Inferior parietal cortex (tissue), 1 donor: ENCODE measurements around the gene YDJC.
"Not testable (repeated sequence)": the region's sequence is repeated elsewhere in the genome, so short reads cannot be mapped to it uniquely, and the experiment has no call there.

ENCODE experiments used
- DNase-seq: peaks from one replicate; pipeline ENCODE4 v3.0.0-alpha.2; 2016; ENCODE audit errors: extremely low spot score

YDJC gene

GRCh38 chr22:21632237-21632895 lies 2.5 kb upstream of the YDJC start, which contains the start of gene CCDC116:
Gene CCDC116, plus strand, starts transcription at chr22:21632760. Its CDS starts 422 bp downstream, at chr22:21633182.
- DNase-seq, result peak; percentile 91

- DNase-seq, result no peak
Observed at GRCh38 chr22:21631025-21631424, 1.2 kb upstream of the YDJC start.

GRCh38 chr22:21628386-21629254 lies 1.2 kb downstream of the YDJC start:
- DNase-seq, result no peak

GRCh38 chr22:21626735-21627469 lies 2.9 kb downstream of the YDJC start:
- DNase-seq, result no peak

DNA sequence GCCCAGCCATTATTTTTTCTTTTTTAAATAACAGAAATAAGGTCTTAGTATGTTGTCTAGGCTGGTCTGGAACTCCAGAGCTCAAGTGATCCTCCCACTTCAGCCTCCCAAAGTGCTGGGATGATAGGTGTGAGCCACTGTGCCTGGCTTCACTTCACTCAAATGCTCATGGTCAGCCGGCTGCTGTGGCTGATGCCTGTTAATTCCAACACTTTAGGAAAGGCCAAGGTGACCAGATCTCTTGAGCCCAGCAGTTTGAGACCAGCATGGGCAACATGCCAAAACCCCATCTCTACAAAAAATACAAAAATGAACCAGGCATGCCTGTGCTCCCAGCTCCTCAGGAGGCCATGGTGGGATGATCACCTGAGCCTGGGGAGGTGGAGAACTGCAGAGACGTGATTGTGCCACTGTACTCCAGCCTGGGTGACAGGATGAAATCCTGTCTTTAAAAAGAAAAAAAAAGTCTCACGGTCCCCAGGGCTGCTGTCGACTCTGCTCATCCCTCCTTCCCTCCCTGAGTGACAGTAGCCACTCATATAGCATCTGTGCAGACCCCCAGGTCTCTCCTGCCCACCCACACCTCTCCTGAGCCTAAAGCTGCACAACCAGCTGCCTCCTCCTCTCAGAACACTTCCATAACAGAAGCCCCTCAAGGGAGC lies 3.6 kb downstream of the YDJC start:
- DNase-seq, result no peak

- no peak for DNase-seq
Observed at GRCh38 chr22:21624880-21625791, 4.7 kb downstream of the YDJC start.

DNA sequence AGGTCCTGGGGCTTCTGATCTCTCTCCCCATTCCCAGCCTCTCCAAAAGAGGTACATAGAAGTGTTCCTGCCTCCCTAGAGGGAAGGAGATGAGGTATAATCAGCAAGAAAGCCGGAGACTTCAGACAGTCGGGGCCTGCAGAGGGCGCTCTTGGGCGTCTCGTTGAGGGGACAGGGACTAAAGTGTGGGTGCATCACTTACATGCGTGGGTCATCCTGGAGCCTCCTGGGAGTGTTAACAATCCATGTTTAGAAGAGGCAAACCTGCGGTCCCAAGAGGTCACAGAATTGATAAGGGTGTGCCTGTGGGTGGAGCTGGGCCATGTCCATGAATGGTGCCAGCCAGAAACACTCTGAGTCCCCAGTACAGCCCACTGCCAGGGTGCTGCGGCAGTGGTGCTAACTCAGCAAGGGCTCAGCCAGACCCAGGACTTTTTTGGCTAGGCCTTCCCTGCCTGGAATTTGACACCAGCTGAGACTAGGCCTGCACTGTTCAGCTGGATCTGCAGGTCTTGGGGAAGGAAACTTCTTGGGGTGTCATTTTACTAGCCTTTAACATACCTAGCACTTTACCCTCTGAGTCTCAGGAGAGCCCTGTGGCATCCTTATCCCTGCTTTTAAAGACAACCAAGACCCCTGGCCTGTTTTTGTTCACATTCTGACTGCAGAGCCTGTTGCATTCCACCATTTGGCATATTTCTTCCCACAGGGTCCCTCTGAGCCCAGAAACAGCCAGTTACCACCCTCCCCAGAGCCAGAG lies 5.5 kb downstream of the YDJC start:
- DNase-seq, result peak; percentile 68

DNA sequence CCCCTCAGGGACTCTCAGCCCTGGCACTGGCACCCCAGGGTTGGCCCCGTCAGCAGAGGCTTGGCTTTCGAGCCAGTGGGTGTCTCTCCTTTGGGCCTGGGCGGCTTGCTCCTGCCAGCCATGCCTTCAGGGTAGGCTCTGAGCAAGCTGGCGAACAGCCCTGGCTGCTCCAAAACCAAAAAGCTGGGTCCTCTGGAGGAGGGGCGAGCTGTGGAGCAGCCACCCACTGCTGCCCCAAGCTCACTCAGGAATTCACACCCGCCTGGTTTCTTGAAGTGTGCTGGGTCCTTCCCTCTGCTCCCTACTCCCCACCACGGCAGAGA lies 6.2 kb downstream of the YDJC start:
- no peak for DNase-seq

- peak; percentile 64 for DNase-seq
Observed at GRCh38 chr22:21622919-21623647, 6.7 kb downstream of the YDJC start.

DNA sequence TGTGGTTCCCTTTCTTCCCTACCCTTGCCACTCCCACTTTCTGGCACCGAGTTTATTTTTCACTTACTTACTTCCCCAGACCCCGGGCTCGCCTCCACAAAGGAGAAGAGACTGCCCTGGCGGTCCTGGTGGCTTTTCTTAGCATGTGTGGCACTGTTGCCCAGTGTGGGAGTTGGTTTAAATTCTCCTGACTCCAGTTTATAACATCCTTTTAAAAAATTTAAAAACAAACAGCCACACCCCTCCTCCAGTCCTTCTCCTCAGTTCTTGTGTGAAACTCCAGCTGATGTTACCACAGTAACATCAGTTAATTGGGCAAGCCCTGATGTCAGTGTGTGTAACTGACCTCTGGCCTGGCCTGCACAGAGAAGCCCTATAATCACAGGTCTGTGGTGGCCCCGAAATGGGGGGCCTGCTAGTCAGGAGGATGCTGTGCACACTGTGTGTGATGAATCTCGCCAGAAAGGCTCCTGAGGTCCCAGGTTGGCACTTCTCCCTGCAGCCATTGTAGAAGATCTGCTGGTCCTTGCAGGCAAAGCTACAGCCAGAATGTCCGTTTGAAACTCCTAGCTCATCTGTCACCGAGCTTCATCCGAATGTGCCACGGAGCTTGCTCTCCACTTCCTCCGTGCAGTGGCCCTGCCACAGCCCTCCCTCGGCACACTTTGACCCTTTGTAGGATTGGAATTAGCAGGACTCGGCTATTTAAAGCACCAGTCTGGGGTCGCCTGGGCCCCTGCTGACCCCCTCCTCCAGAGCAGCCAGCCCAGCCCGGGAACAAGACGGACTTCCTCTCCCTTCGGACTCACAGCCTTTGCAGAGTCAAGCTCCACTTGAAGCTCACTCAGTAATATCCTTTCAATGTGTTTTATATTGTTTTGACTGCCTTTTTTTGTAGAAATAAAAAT lies 7.6 kb downstream of the YDJC start:
- no peak for DNase-seq

DNA sequence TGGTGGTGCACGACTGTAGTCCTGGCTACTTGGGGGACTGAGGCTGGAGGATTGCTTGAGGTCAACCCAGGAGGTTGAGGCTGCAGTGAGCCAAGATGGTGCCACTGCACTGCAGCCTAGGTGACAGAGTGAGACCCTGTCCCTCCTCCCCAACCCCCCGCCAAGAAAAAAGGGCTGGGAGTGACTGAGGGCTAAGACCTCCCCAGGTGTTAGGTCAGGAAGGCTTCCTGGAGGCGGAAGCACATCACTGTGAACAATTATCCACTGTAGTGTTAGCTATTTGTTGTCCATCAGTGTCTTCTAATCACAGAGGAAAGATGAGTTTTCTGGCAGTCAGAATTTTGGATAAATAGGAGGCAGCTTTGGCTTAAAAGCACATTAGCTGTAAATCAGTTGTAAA lies 8.8 kb downstream of the YDJC start:
- no peak for DNase-seq

DNA sequence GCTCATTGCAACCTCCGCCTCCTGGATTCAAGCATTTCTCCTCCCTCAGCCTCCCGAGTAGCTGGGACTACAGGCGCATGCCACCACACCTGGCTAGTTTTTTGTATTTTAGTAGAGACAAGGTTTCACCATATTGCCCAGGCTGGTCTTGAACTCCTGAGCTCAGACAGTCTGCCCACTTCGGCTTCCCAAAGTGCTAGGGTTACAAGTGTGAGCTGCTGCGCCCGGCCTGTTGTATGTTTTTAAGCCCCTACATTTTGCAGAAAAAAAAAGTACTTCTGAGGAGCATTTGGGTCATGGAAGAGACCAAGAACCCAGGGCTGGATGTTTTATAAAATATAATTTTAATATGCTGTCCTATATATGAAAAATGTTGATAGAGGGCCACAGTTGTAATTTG lies 12.5 kb downstream of the YDJC start:
- not testable (repeated sequence) for DNase-seq

- DNase-seq, result no peak
Observed at GRCh38 chr22:21615731-21616130, 14.1 kb downstream of the YDJC start.

- DNase-seq, result no peak
Observed at GRCh38 chr22:21613553-21614233, 16.1 kb downstream of the YDJC start.

- no peak for DNase-seq
Observed at GRCh38 chr22:21612858-21613257, 17.0 kb downstream of the YDJC start.

GRCh38 chr22:21611210-21611977 lies 18.4 kb downstream of the YDJC start:
- DNase-seq, result no peak

GRCh38 chr22:21609556-21610157 lies 20.2 kb downstream of the YDJC start:
- DNase-seq, result not testable (repeated sequence)
